Amniotic epithelial cell (primary cell): Measurements from ENCODE around the gene ANKS4B.
A peak's percentile ranks its signal among the peaks of the same experiment; 100 is the strongest.

Experiments used
- DNase-seq: peaks from one replicate; pipeline ENCODE4 v3.0.0-alpha.2; 2010; ENCODE audit warnings: low read depth

ANKS4B gene

GRCh38 chr16:21300309-21301167 lies 67.0 kb downstream of the ANKS4B start:
- peak; percentile 100 for DNase-seq

- DNase-seq: peak; percentile 52
Observed at GRCh38 chr16:21301168-21301894, 67.8 kb downstream of the ANKS4B start.

- no peak for DNase-seq
Observed at GRCh38 chr16:21301895-21302291, 68.4 kb downstream of the ANKS4B start.

GRCh38 chr16:21302454-21302853 lies 69.0 kb downstream of the ANKS4B start:
- peak; percentile 21 for DNase-seq

GRCh38 chr16:21302898-21303528 lies 69.5 kb downstream of the ANKS4B start:
- DNase-seq: peak; percentile 86
